SK-N-SH (cell line): ENCODE results near the gene ULK1. TPM values are rescaled to one million over a fixed set of nuclear protein-coding genes. Genes with fewer than 3 reads are reported as not detected.

Experiments
- CTCF ChIA-PET: fragments of 300-600, 350-600 bp; formaldehyde crosslinking; extraction: SDS; loops from one replicate; lab custom pipeline; 2021; lab: Yijun Ruan, JAX
- POLR2A ChIA-PET: fragments of 350-600 bp; sonication (Branson Sonifier 250); formaldehyde crosslinking; extraction: SDS; loops from one replicate; lab custom pipeline; 2020; ENCODE audit warnings: antibody characterized with exemption, inconsistent platforms; lab: Yijun Ruan, JAX
- DNase-seq: peaks from one replicate; pipeline ENCODE4 v3.0.0; 2012
- H2AFZ ChIP-seq: fragments of 200-600 bp; sonication (generic); 2 replicates; pipeline ENCODE4 v1.8.1; 2016; ENCODE audit warnings: antibody characterized with exemption, mild to moderate bottlenecking, low read depth
- H3F3A ChIP-seq: fragments of 200-600 bp; sonication (generic); replicated peaks from 2 replicates; pipeline ENCODE3; 2016; ENCODE audit warnings: antibody characterized with exemption, mild to moderate bottlenecking; ENCODE audit not compliant: insufficient read depth
- H3K27ac ChIP-seq, 2 experiments: fragments of 200-500 bp in 1 of 2; fragments of 200-600 bp in 1 of 2; sonication (Bioruptor generic) in 1 of 2; sonication (generic), shearing (Covaris generic) in 1 of 2; 2 replicates each; pipeline versions ENCODE4 v1.5.1 to v1.6.1; 2014 to 2016; ENCODE audit warnings: low read depth in 2 of 2, inconsistent platforms in 1 of 2, low read length in 1 of 2, mild to moderate bottlenecking in 1 of 2, mixed read lengths in 1 of 2
- H3K27me3 ChIP-seq: fragments of 200-600 bp; sonication (generic), shearing (Covaris generic); 2 replicates; pipeline ENCODE4 v1.6.1; 2016; ENCODE audit warnings: mixed run types; ENCODE audit not compliant: insufficient read depth
- H3K36me3 ChIP-seq, 2 experiments: fragments of 200-500 bp in 1 of 2; fragments of 200-600 bp in 1 of 2; sonication (Bioruptor generic) in 1 of 2; sonication (generic) in 1 of 2; replicated peaks in 1 of 2; 2 replicates each; pipeline versions ENCODE3 to v1.5.1; 2014 to 2016; ENCODE audit warnings: low read length in 1 of 2, mild to moderate bottlenecking in 1 of 2; ENCODE audit not compliant: insufficient read depth in 2 of 2, control insufficient read depth in 1 of 2
- H3K4me1 ChIP-seq, 2 experiments: fragments of 200-500 bp in 1 of 2; fragments of 200-600 bp in 1 of 2; sonication (Bioruptor generic) in 1 of 2; sonication (generic), shearing (Covaris generic) in 1 of 2; 2 replicates each; pipeline versions ENCODE4 v1.5.1 to v1.6.1; 2014 to 2016; ENCODE audit warnings: low read depth in 1 of 2, low read length in 1 of 2, mixed run types in 1 of 2; ENCODE audit not compliant: insufficient read depth in 2 of 2, control insufficient read depth in 1 of 2
- H3K4me2 ChIP-seq: fragments of 200-600 bp; sonication (generic), shearing (Covaris generic); 2 replicates; pipeline ENCODE4 v1.6.1; 2017; ENCODE audit warnings: mixed run types
- H3K4me3 ChIP-seq, 2 experiments: fragments of 200-500 bp in 1 of 2; fragments of 200-600 bp in 1 of 2; sonication (Bioruptor generic) in 1 of 2; sonication (generic), shearing (Covaris generic) in 1 of 2; 2 replicates each; pipeline versions ENCODE4 v1.5.1 to v1.8.1; 2014 to 2016; ENCODE audit warnings: low read depth in 2 of 2, inconsistent platforms in 1 of 2, low read length in 1 of 2, mild to moderate bottlenecking in 1 of 2, mixed read lengths in 1 of 2, moderate library complexity in 1 of 2
- H3K79me2 ChIP-seq: fragments of 200-600 bp; sonication (generic); 2 replicates; pipeline ENCODE4 v1.8.1; 2017; ENCODE audit warnings: mild to moderate bottlenecking; ENCODE audit not compliant: insufficient read depth
- H3K9ac ChIP-seq: fragments of 200-600 bp; sonication (generic); 2 replicates; pipeline ENCODE4 v1.6.1; 2017; ENCODE audit warnings: mixed run types
- H3K9me2 ChIP-seq: fragments of 200-600 bp; sonication (generic); 2 replicates; pipeline ENCODE4 v1.6.1; 2017; ENCODE audit warnings: mixed run types
- H3K9me3 ChIP-seq: fragments of 200-600 bp; sonication (generic); 2 replicates; pipeline ENCODE4 v1.6.1; 2017; ENCODE audit warnings: mixed run types, mild to moderate bottlenecking, moderate library complexity
- H4K20me1 ChIP-seq: fragments of 200-600 bp; sonication (generic); 2 replicates; pipeline ENCODE4 v1.6.1; 2017; ENCODE audit warnings: mild to moderate bottlenecking, mixed run types; ENCODE audit not compliant: insufficient read depth
- CHD2 ChIP-seq: fragments of 150-350 bp; IDR thresholded peaks from 2 replicates; pipeline ENCODE4 v1.6.1; 2018; ENCODE audit warnings: low read length; ENCODE audit not compliant: partially characterized antibody
- EZH2phosphoT487 ChIP-seq: fragments of 200-600 bp; sonication (generic); IDR thresholded peaks from 2 replicates; pipeline ENCODE4 v1.6.1; 2017; ENCODE audit warnings: low read depth, mixed run types, mild to moderate bottlenecking, antibody characterized with exemption, moderate library complexity, borderline replicate concordance
- FOXJ3 ChIP-seq: sonication (generic); formaldehyde crosslinking; IDR thresholded peaks from 2 replicates; pipeline ENCODE4 v1.5.1; 2020; ENCODE audit warnings: mild to moderate bottlenecking, missing genetic modification reagents
- GATA2 ChIP-seq: sonication (generic); formaldehyde crosslinking; IDR thresholded peaks from 2 replicates; pipeline ENCODE4 v1.5.0; 2020; ENCODE audit warnings: mild to moderate bottlenecking, missing genetic modification reagents
- IRF3 ChIP-seq: fragments of 150-350 bp; IDR thresholded peaks from 2 replicates; pipeline ENCODE4 v1.6.1; 2016; ENCODE audit warnings: mild to moderate bottlenecking, low read depth, low read length
- JUND ChIP-seq: IDR thresholded peaks from 2 replicates; pipeline ENCODE4 v1.4.0; 2012
- MEF2A ChIP-seq: IDR thresholded peaks from 2 replicates; pipeline ENCODE4 v1.4.0; 2012; ENCODE audit warnings: low read depth, borderline replicate concordance
- NFIC ChIP-seq: IDR thresholded peaks from 2 replicates; pipeline ENCODE4 v1.4.0; 2012; ENCODE audit warnings: borderline replicate concordance
- NRF1 ChIP-seq: IDR thresholded peaks from 2 replicates; pipeline ENCODE4 v1.6.1; 2012; ENCODE audit warnings: low read depth, mild to moderate bottlenecking, low read length
- PBX3 ChIP-seq: IDR thresholded peaks from 2 replicates; pipeline ENCODE4; 2012
- POLR2AphosphoS5 ChIP-seq: IDR thresholded peaks from 2 replicates; pipeline ENCODE4 v1.6.1; 2012; ENCODE audit warnings: low read depth, low read length
- RCOR1 ChIP-seq: fragments of 150-350 bp; IDR thresholded peaks from 2 replicates; pipeline ENCODE4 v1.6.1; 2017; ENCODE audit warnings: antibody characterized with exemption, low read length
- RXRA ChIP-seq: IDR thresholded peaks from 2 replicates; pipeline ENCODE4 v1.4.0; 2012; ENCODE audit warnings: low read depth, mild to moderate bottlenecking, borderline replicate concordance
- SIN3A ChIP-seq: IDR thresholded peaks from 2 replicates; pipeline ENCODE4 v1.6.1; 2012; ENCODE audit warnings: low read depth, mild to moderate bottlenecking, low read length, moderate library complexity, borderline replicate concordance
- SMC3 ChIP-seq: IDR thresholded peaks from 2 replicates; pipeline ENCODE4 v1.6.1; 2012; ENCODE audit warnings: low read depth, low read length, improper control_type of control experiment
- TAF1 ChIP-seq: IDR thresholded peaks from 2 replicates; pipeline ENCODE4 v1.6.1; 2012; ENCODE audit warnings: low read depth, mild to moderate bottlenecking, low read length, moderate library complexity, borderline replicate concordance
- TCF12 ChIP-seq: IDR thresholded peaks from 2 replicates; pipeline ENCODE4 v1.4.0; 2012
- ZBTB33 ChIP-seq: IDR thresholded peaks from 2 replicates; pipeline ENCODE4 v1.4.0; 2012; ENCODE audit warnings: low read depth, borderline replicate concordance
- WGBS: methylation state at CpG from one replicate; pipeline ENCODE4 v1.1.6; 2017; ENCODE audit warnings: low lambda C conversion rate; 5-methylcytosine and 5-hydroxymethylcytosine counted together
- polyA plus RNA-seq, 3 experiments: library from polyadenylated mRNA; depleted of rRNA; stranded (reverse); fragments of >200 nt; gene quantifications; 2 replicates each; pipeline ENCODE4 v1.2.3, GENCODE V29; 2012

ULK1 gene
- polyA plus RNA-seq, 1 of the 3 experiments (the other 2 are of a cell fraction) = 10.7 TPM

- no peaks in the 10 kb centered on the region for H3K79me2 ChIP-seq
- H4K20me1 ChIP-seq = no peaks in the 10 kb centered on the region
- no peaks in the 10 kb centered on the region for H3K4me1 ChIP-seq
- H3K4me3 ChIP-seq = no peak overlapping the region
- H3K36me3 ChIP-seq = peaks cover 3 to 24% of the 10 kb centered on the region in 2 experiments
- no peaks in the 10 kb centered on the region for H3K27me3 ChIP-seq
- WGBS = 95% methylated on average over 8 of the region's 8 CpGs
- no peak for TF ChIP-seq TAF1
- TF ChIP-seq RXRA = no peak
- TF ChIP-seq GATA2 (CRISPR knock-in tag) = no peak
- TF ChIP-seq FOXJ3 = no peak
- no peak for TF ChIP-seq JUND
- TF ChIP-seq PBX3 = no peak
- no peak for TF ChIP-seq NRF1
- no peak for TF ChIP-seq SMC3
- TF ChIP-seq TCF12 = no peak
- no peak overlapping the region for H3K4me2 ChIP-seq
- DNase-seq = no peak
- POLR2A ChIA-PET = no interaction called here
- H3K27ac ChIP-seq = no peak overlapping the region
- H3K9me2 ChIP-seq = no peaks in the 10 kb centered on the region
- no peaks in the 10 kb centered on the region for H3K9me3 ChIP-seq
- no peaks in the 10 kb centered on the region for H3F3A ChIP-seq
- CTCF ChIA-PET = no interaction called here
- H3K9ac ChIP-seq = no peak overlapping the region
- H2AFZ ChIP-seq = no peak overlapping the region
Observed at GRCh38 chr12:131940141-131940547, 45.7 kb downstream of the ULK1 start.

GRCh38 chr12:131941116-131941986, 46.9 kb downstream of the ULK1 start:
- Histone ChIP-seq H3K9ac (no peak overlapping the region), H3F3A (no peaks in the 10 kb centered on the region), H4K20me1 (no peaks in the 10 kb centered on the region), H3K79me2 (no peaks in the 10 kb centered on the region), H3K4me3 (no peak overlapping the region), H2AFZ (no peak overlapping the region), H3K4me1 (no peaks in the 10 kb centered on the region), H3K9me3 (no peaks in the 10 kb centered on the region), H3K27ac (no peak overlapping the region), H3K36me3 (peaks cover 3 to 24% of the 10 kb centered on the region in 2 experiments), H3K9me2 (no peaks in the 10 kb centered on the region), H3K27me3 (no peaks in the 10 kb centered on the region), H3K4me2 (no peak overlapping the region)
- WGBS = 96% methylated on average over 46 of the region's 46 CpGs
- ChIA-PET CTCF (interaction anchor here (0.6 kb wide), 1 partner anchor 56 kb away, joined by 3 read pairs; no protein-coding TSS in a partner anchor), POLR2A (no interaction called here)
- no peak for DNase-seq
- TF ChIP-seq TAF1 (no peak), ZBTB33 (no peak), CHD2 (no peak), EZH2phosphoT487 (no peak), POLR2AphosphoS5 (no peak), MEF2A (no peak), NFIC (no peak), RCOR1 (no peak), SIN3A (no peak), IRF3 (no peak), TCF12 (no peak)
